ELF-1 (cell line): ENCODE measurements around the gene AATK.

ENCODE experiments used
- DNase-seq: peaks from one replicate; pipeline ENCODE4 v3.0.0-alpha.2; 2016; ENCODE audit warnings: low read depth, low spot score

The AATK gene

GRCh38 chr17:81144423-81144781, 21.6 kb downstream of the AATK start:
- DNase-seq, result no peak

GRCh38 chr17:81143717-81144422, 22.2 kb downstream of the AATK start:
- no peak for DNase-seq

GRCh38 chr17:81143200-81143527, 22.9 kb downstream of the AATK start:
- DNase-seq, result no peak

GRCh38 chr17:81142301-81143199, 23.5 kb downstream of the AATK start:
- DNase-seq, result peak; percentile 72

GRCh38 chr17:81140695-81141094, 25.3 kb downstream of the AATK start:
- DNase-seq, result no peak

- DNase-seq, result no peak
These were observed 26.0 kb downstream of the AATK start for GRCh38 chr17:81140018-81140417.

- DNase-seq, result no peak
These were observed 26.6 kb downstream of the AATK start for GRCh38 chr17:81139428-81139827.

- DNase-seq, result no peak
These were observed 27.5 kb downstream of the AATK start for GRCh38 chr17:81138500-81138899.

GRCh38 chr17:81138083-81138482, 27.9 kb downstream of the AATK start:
- DNase-seq, result no peak

GRCh38 chr17:81137248-81137647, 28.8 kb downstream of the AATK start:
- no peak for DNase-seq

- no peak for DNase-seq
These were observed 29.7 kb downstream of the AATK start for GRCh38 chr17:81136366-81136765.

- DNase-seq, result no peak
These were observed 30.3 kb downstream of the AATK start for GRCh38 chr17:81135505-81136278.

- no peak for DNase-seq
These were observed 31.8 kb downstream of the AATK start for GRCh38 chr17:81134064-81134781.

- no peak for DNase-seq
These were observed 33.0 kb downstream of the AATK start for GRCh38 chr17:81132770-81133723.

- DNase-seq, result no peak
These were observed 33.9 kb downstream of the AATK start for GRCh38 chr17:81132197-81132540.

- no peak for DNase-seq
These were observed 34.4 kb downstream of the AATK start for GRCh38 chr17:81131486-81132196.

GRCh38 chr17:81130385-81131361, 35.3 kb downstream of the AATK start:
- DNase-seq, result no peak

GRCh38 chr17:81129711-81130367, 36.2 kb downstream of the AATK start:
- DNase-seq, result no peak
